Transverse colon (tissue), 4 donors: ENCODE measurements around the gene TRAPPC10. TPM values are rescaled to one million over a fixed set of nuclear protein-coding genes. Genes with fewer than 3 reads are reported as not detected.

ENCODE experiments used
- DNase-seq: peaks from one replicate; pipeline ENCODE4 v3.0.0-alpha.2; 2019
- H3K27ac ChIP-seq, 4 donors: fragments of 200-600 bp; sonication (generic); 2 replicates each; pipeline ENCODE4 v1.5.1; 2016 to 2018; ENCODE audit warnings: inconsistent platforms in 4 of 4
- H3K27me3 ChIP-seq: fragments of 200-600 bp; sonication (generic); 2 replicates; pipeline ENCODE4 v1.5.1; 2017; ENCODE audit warnings: inconsistent platforms
- H3K36me3 ChIP-seq, 4 donors: fragments of 200-600 bp; sonication (generic); 2 replicates each; pipeline ENCODE4 v1.5.1; 2017 to 2019; ENCODE audit warnings: inconsistent platforms in 4 of 4
- H3K4me1 ChIP-seq, 4 donors: fragments of 200-600 bp; sonication (generic); 2 replicates each; pipeline ENCODE4 v1.5.1; 2017 to 2020; ENCODE audit warnings: inconsistent platforms in 4 of 4
- H3K4me3 ChIP-seq, 4 donors: fragments of 200-600 bp; sonication (generic); 1 replicate in 1 of 4; 2 replicates in 3 of 4; pipeline versions ENCODE4 v1.5.1 to v1.6.1; 2017 to 2019; ENCODE audit warnings: inconsistent platforms in 4 of 4
- H3K9me3 ChIP-seq, 2 donors: fragments of 200-600 bp; sonication (generic); 2 replicates each; pipeline ENCODE4 v1.5.1; 2017 to 2019; ENCODE audit warnings: inconsistent platforms in 2 of 2
- CTCF ChIP-seq, 5 experiments: fragments of 200-600 bp in 3 of 5; fragments of 450-650 bp in 2 of 5; sonication (generic) in 3 of 5; IDR thresholded peaks; 1 replicate in 2 of 5; 2 replicates in 3 of 5; pipeline ENCODE4 v1.5.1; 2016 to 2017; ENCODE audit warnings: antibody characterized with exemption in 5 of 5, inconsistent platforms in 3 of 5, mild to moderate bottlenecking in 2 of 5, moderate library complexity in 1 of 5
- EP300 ChIP-seq: sonication (generic); formaldehyde crosslinking; IDR thresholded peaks from one replicate; pipeline ENCODE4 v1.6.1; 2017; ENCODE audit warnings: antibody characterized with exemption, low read depth
- POLR2A ChIP-seq: fragments of 450-650 bp; IDR thresholded peaks from one replicate; pipeline ENCODE4 v1.6.1; 2016; ENCODE audit warnings: antibody characterized with exemption, mild to moderate bottlenecking, moderate library complexity
- POLR2AphosphoS5 ChIP-seq, 3 donors: sonication (generic); formaldehyde crosslinking; IDR thresholded peaks; one replicate each; pipeline ENCODE4 v1.6.1; 2016; ENCODE audit warnings: antibody characterized with exemption in 3 of 3
- WGBS, 2 donors: methylation state at CpG; one replicate each; pipeline ENCODE4 v1.1.5; 2018; ENCODE audit warnings: low coverage in 1 of 2; 5-methylcytosine and 5-hydroxymethylcytosine counted together
- in situ Hi-C, 4 donors: fragments of 200-750 bp; cut with MboI; loops; one replicate each; pipeline versions ENCODE4 v1.15.0 to v1.15.1; 2017; ENCODE audit warnings: low sequenced_read_pairs in 3 of 4, low pct_ligation_motif_present in 1 of 4, low pct_unique_long_range_greater_than_20kb in 1 of 4
- intact Hi-C: fragments of 100-400 bp; cut with DNase I; formaldehyde crosslinking; loops from one replicate; pipeline ENCODE4 v1.15.1; 2023; ENCODE audit warnings: low total_unique reads
- total RNA-seq, 4 donors: library from RNA; depleted of rRNA; stranded (reverse); fragments of >200 nt; gene quantifications; one replicate each; pipeline ENCODE4 v1.1.0, GENCODE V29; 2016

TRAPPC10 gene
- total RNA-seq, 4 donors from 2014 or later = 71.0 to 81.5 (median 79.8) TPM

- DNase-seq = no peak
- in situ Hi-C loops = no loop called here
- peaks cover 11 to 76% (median 25%) of the 10 kb centered on the region in 4 donors for H3K4me1 ChIP-seq
- H3K9me3 ChIP-seq = no peaks in the 10 kb centered on the region
- no peak overlapping the region for H3K4me3 ChIP-seq
- intact Hi-C loops = no loop called here
- whole genome bisulfite sequencing, 2 donors = 92 to 100% methylated on average over 3 to 5 of the region's 5 CpGs
- H3K27ac ChIP-seq = no peak overlapping the region
- TF ChIP-seq POLR2AphosphoS5 (IDR thresholded peaks at IDR 0.05) (no peak), POLR2A (no peak), CTCF (IDR thresholded peaks at IDR 0.05) (no peak), EP300 (no peak)
- H3K27me3 ChIP-seq = no peaks in the 10 kb centered on the region
- H3K36me3 ChIP-seq = no peaks in the 10 kb centered on the region
Observed at GRCh38 chr21:44018127-44018526, 6.0 kb downstream of the TRAPPC10 start.

GRCh38 chr21:44018813-44019567 is 6.9 kb downstream of the TRAPPC10 start:
- Histone ChIP-seq H3K27ac (no peak overlapping the region), H3K4me1 (peaks cover 3 to 69% (median 18%) of the 10 kb centered on the region in 4 donors), H3K36me3 (no peaks in the 10 kb centered on the region), H3K4me3 (no peak overlapping the region), H3K27me3 (no peaks in the 10 kb centered on the region), H3K9me3 (no peaks in the 10 kb centered on the region)
- intact Hi-C loops (no loop called here), in situ Hi-C loops (no loop called here)
- no peak for DNase-seq
- TF ChIP-seq EP300 (no peak), CTCF (IDR thresholded peaks at IDR 0.05) (no peak), POLR2AphosphoS5 (IDR thresholded peaks at IDR 0.05) (no peak), POLR2A (no peak)
- 77 to 95% methylated on average over 6 to 10 of the region's 10 CpGs for WGBS, 2 donors

- no peak for DNase-seq
- in situ Hi-C loops = no loop called here
- WGBS, 2 donors = 88 to 100% methylated on average over 2 to 8 of the region's 8 CpGs
- H3K27ac ChIP-seq = no peak overlapping the region
- no peak for TF ChIP-seq CTCF (IDR thresholded peaks at IDR 0.05)
- TF ChIP-seq POLR2A = no peak
- TF ChIP-seq POLR2AphosphoS5 (IDR thresholded peaks at IDR 0.05) = no peak
- TF ChIP-seq EP300 = no peak
- no peaks in the 10 kb centered on the region for H3K36me3 ChIP-seq
- intact Hi-C loops = no loop called here
- no peak overlapping the region for H3K4me3 ChIP-seq
- no peaks in the 10 kb centered on the region for H3K9me3 ChIP-seq
- peaks cover 0 to 69% (median 12%) of the 10 kb centered on the region in 4 donors for H3K4me1 ChIP-seq
- no peaks in the 10 kb centered on the region for H3K27me3 ChIP-seq
Observed at GRCh38 chr21:44019568-44019958, 7.5 kb downstream of the TRAPPC10 start.

GRCh38 chr21:44020551-44020950 is 8.4 kb downstream of the TRAPPC10 start:
- Histone ChIP-seq H3K27me3 (no peaks in the 10 kb centered on the region), H3K4me3 (no peak overlapping the region), H3K4me1 (peaks cover 0 to 71% (median 16%) of the 10 kb centered on the region in 4 donors), H3K9me3 (no peaks in the 10 kb centered on the region), H3K27ac (peak overlapping the region in 1 of 4 donors; percentile 1), H3K36me3 (no peaks in the 10 kb centered on the region)
- intact Hi-C loops (no loop called here), in situ Hi-C loops (no loop called here)
- no peak for DNase-seq
- WGBS, 2 donors = 79 to 80% methylated on average over 1 to 4 of the region's 4 CpGs
- TF ChIP-seq CTCF (IDR thresholded peaks at IDR 0.05) (no peak), POLR2AphosphoS5 (IDR thresholded peaks at IDR 0.05) (no peak), EP300 (no peak)
